Renal pelvis (tissue), 12 donors: Measurements from ENCODE around the gene ALG6. TPM values are rescaled to one million over a fixed set of nuclear protein-coding genes. Genes with fewer than 3 reads are reported as not detected.

Experiments
- DNase-seq: peaks from one replicate; pipeline ENCODE4 v3.0.0-alpha.2; 2013
- long read RNA-seq, 16 experiments: transcript quantifications; one replicate each; lab custom pipeline, GENCODE V29; 2026
- polyA plus RNA-seq, 3 donors: library from polyadenylated mRNA; unstranded; fragments of 120-200 nt; gene quantifications; one replicate each; pipeline ENCODE4 v1.2.1, GENCODE V29; 2013; ENCODE audit not compliant: insufficient read length in 3 of 3

ALG6 gene
- polyA plus RNA-seq = 10 to 100 TPM; 21.1 to 25.2 (median 23.2) TPM
- long read RNA-seq, donor 1, partial matches to known transcripts = 0 of 8 reads
- long read RNA-seq, donor 1, other reads (novel, unspliced or antisense) = 7 of 8 reads
- long read RNA-seq, donor 2, partial matches to known transcripts = 33 of 110 reads
- long read RNA-seq, donor 2, other reads (novel, unspliced or antisense) = 77 of 110 reads
- long read RNA-seq, donor 3, partial matches to known transcripts = 0 of 9 reads
- long read RNA-seq, donor 3, other reads (novel, unspliced or antisense) = 9 of 9 reads
- long read RNA-seq, donor 4, partial matches to known transcripts = 0 of 5 reads
- long read RNA-seq, donor 4, other reads (novel, unspliced or antisense) = 5 of 5 reads
- long read RNA-seq, donor 5, partial matches to known transcripts = 0 of 5 reads
- long read RNA-seq, donor 5, other reads (novel, unspliced or antisense) = 5 of 5 reads
- long read RNA-seq, donor 6, partial matches to known transcripts = 0 of 2 reads
- long read RNA-seq, donor 6, other reads (novel, unspliced or antisense) = 0 of 2 reads
- long read RNA-seq, donor 7, partial matches to known transcripts = 0 of 12 reads
- long read RNA-seq, donor 7, other reads (novel, unspliced or antisense) = 10 of 12 reads
- long read RNA-seq, donor 8, partial matches to known transcripts = 0 of 1 reads
- long read RNA-seq, donor 8, other reads (novel, unspliced or antisense) = 0 of 1 reads
- long read RNA-seq, donor 9, partial matches to known transcripts = 0 of 13 reads
- long read RNA-seq, donor 9, other reads (novel, unspliced or antisense) = 13 of 13 reads
- long read RNA-seq, donor 10, partial matches to known transcripts = 0 of 6 reads
- long read RNA-seq, donor 10, other reads (novel, unspliced or antisense) = 5 of 6 reads
- long read RNA-seq, donor 11 = 0 reads
- long read RNA-seq, donor 12, partial matches to known transcripts = 0 of 12 reads
- long read RNA-seq, donor 12, other reads (novel, unspliced or antisense) = 8 of 12 reads
- long read RNA-seq, donor 13, partial matches to known transcripts = 34 of 64 reads
- long read RNA-seq, donor 13, other reads (novel, unspliced or antisense) = 29 of 64 reads
- long read RNA-seq, donor 14 = 0 reads
- long read RNA-seq, donor 15, transcript ALG6-206 (2 exons, 985 nt) = major isoform, 6 of 13 reads
- long read RNA-seq, donor 15, partial matches to known transcripts = 0 of 13 reads
- long read RNA-seq, donor 15, other reads (novel, unspliced or antisense) = 7 of 13 reads
- long read RNA-seq, donor 16, partial matches to known transcripts = 0 of 11 reads
- long read RNA-seq, donor 16, other reads (novel, unspliced or antisense) = 10 of 11 reads

GRCh38 chr1:63367215-63368103 lies at the start of gene ALG6:
ALG6 (plus strand) TSS chr1:63367627; CDS start chr1:63370978, 3,351 bp downstream.
- peak; percentile 95 for DNase-seq

GRCh38 chr1:63317817-63318152 lies 49.6 kb upstream of the ALG6 start:
- no peak for DNase-seq

DNA sequence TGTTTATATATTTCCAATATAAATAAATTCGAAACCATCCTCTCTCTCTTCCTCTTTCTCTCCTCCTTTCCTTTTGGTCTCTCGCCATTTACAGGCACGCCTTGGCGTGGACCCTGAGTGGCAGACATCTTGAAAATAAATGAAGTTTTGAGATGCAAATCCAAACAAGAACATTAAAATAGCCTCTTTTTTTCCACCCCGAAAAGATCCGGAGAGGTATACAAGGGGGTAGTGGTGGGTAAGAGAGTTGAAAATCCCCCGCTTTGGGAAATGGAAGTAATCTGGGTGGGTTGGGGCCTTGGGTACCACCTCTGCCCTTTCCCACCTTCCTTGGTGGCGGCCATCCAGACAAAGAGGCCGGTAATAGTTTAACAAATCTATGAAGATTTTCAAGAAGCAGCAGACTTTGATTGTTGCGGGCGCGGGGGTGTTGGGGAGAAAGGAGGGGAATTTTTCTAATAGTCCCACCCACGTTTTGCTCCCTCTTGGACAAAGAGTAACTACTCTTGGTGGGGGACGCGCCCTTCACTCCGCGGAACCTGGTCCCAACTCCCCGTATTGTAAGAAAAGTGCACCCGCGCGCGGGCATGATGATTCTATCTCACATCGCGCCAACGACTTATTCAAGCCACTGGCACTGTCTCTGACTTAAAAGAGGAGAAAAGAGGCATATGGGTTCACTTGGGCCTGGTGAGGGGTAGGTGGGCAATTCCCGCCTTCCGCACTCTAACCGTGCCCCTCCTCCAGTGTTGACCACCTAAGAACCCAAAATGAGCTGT lies 49.0 kb upstream of the ALG6 start:
- no peak for DNase-seq

DNA sequence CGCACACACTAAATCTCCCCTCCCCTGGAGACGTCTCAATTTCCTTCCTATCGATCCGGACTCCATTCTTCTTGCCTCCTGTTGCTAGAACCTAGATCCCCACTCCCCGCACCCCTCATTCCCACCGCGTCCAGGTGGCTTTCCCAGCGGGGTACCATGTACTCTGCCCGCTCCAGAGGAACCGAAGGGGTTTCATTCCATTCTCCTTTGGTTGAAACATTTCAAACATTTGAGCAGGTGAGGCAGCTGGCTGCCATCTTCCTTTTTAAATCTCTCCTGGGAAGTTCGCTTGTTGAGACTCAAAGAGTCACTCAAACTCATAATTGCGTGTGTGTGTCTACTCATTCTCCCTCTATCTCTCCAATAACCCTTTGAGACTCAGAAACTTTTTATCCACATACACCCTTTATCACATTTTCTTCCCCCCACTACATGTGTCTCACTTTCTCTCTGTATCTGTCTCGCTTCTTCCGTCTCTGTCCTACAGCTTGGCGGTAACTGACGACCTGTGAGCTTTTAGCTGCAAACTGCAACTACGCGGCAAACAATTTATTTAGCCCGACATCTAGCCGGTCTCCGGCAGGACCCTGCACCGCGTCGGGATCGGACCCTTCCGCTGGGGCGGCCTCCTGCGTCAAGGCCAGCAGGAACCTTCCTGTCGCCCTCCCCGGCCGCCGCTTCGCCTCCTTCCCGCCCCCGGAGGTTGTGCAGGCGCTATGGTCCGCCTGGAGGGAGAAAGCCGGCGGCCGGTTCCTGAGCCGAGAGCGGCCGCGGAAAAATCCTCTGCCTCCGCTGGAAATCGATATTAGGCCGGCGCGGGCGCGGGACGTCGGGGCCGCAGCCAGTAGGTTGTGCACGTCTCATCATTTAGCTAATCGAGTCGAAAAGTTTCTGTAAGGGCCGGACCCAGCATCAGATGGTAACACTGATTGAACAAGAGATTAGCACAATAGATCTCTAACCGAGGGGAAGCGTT lies 48.1 kb upstream of the ALG6 start:
- no peak for DNase-seq

- no peak for DNase-seq
These were observed 47.3 kb upstream of the ALG6 start for GRCh38 chr1:63320022-63320721.

DNA sequence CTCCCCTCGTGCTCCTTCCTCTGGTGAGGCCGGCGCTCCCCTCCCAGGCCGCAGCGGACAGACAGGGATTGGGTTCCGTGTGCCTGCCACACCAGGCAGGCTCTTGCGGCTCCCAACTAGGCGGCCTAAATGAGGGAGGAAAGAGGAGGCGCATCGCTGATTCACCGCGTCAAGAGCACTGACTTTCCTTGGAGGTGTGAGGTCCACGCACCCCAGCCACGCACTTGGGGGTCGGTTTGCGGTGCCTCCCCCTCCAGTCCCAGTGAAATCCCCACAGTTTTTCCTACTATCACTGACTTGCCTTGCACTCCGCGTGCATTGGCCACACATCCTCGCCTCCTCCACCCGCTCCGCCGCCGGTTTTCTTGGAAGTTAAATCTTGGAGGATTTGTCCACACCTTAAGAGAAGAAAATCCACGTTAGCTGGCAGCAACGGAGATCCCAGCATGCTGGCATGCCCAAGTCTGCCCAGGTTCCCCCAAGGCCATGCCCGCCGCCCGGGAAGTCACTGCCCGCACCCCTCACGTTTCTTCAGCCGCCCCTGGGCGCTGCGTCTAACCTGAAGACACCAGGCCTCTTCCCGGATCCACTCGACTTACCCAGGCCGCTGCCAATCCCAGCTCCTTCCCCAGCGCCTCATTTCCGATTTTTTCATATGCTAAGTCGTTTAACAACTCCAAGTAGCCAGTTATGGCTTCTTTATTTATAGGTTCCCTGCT lies 46.2 kb upstream of the ALG6 start:
- no peak for DNase-seq

DNA sequence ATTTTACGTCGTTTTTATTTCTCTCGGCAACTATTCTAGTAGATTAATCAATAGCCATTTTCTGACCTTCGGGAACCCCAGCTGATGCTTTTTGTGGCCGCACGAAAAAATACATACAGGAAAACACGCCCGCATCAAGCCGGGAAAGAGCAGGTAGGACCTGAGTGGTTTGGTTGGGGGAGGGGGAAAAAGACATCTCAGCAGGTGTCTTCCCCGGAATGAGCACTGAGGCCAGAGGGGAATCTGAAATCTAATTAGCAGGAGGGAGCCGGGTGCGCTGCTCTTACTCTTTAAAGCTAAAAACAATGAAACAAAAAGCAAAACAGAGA lies 45.7 kb upstream of the ALG6 start:
- no peak for DNase-seq

GRCh38 chr1:63322114-63322943 lies 45.1 kb upstream of the ALG6 start, which contains the start of gene FOXD3:
FOXD3 (plus strand) TSS chr1:63322567; CDS start chr1:63323059, 492 bp downstream.
- DNase-seq = no peak

DNA sequence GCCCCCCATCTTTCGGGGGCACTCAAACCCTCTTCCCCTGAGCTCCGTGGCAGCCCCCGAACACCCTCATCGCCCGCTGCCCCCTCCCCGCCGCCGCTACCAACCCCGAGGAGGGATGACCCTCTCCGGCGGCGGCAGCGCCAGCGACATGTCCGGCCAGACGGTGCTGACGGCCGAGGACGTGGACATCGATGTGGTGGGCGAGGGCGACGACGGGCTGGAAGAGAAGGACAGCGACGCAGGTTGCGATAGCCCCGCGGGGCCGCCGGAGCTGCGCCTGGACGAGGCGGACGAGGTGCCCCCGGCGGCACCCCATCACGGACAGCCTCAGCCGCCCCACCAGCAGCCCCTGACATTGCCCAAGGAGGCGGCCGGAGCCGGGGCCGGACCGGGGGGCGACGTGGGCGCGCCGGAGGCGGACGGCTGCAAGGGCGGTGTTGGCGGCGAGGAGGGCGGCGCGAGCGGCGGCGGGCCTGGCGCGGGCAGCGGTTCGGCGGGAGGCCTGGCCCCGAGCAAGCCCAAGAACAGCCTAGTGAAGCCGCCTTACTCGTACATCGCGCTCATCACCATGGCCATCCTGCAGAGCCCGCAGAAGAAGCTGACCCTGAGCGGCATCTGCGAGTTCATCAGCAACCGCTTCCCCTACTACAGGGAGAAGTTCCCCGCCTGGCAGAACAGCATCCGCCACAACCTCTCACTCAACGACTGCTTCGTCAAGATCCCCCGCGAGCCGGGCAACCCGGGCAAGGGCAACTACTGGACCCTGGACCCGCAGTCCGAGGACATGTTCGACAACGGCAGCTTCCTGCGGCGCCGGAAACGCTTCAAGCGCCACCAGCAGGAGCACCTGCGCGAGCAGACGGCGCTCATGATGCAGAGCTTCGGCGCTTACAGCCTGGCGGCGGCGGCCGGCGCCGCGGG lies 44.2 kb upstream of the ALG6 start:
- DNase-seq = no peak

DNA sequence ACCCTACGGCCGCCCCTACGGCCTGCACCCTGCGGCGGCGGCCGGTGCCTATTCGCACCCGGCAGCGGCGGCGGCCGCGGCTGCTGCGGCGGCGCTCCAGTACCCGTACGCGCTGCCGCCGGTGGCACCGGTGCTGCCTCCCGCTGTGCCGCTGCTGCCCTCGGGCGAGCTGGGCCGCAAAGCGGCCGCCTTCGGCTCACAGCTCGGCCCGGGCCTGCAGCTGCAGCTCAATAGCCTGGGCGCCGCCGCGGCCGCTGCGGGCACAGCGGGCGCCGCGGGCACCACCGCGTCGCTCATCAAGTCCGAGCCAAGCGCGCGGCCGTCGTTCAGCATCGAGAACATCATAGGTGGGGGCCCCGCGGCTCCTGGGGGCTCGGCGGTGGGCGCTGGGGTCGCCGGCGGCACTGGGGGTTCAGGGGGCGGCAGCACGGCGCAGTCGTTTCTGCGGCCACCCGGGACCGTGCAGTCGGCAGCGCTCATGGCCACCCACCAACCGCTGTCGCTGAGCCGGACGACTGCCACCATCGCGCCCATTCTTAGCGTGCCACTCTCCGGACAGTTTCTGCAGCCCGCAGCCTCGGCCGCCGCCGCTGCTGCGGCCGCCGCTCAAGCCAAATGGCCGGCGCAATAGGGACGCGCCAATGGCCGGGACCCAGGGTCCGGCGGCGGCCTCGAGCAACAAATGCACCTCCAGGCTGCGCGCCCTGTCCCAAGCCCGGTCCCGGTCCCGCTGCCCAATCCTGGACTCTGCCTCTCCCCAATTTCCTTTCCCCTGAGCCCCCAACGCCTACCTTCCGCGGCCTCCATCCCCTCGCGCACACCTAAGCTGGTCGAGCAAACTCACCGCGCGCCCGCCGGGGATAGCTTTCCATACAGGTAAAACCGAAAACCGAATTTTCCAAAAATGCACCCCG lies 43.3 kb upstream of the ALG6 start:
- no peak for DNase-seq

DNA sequence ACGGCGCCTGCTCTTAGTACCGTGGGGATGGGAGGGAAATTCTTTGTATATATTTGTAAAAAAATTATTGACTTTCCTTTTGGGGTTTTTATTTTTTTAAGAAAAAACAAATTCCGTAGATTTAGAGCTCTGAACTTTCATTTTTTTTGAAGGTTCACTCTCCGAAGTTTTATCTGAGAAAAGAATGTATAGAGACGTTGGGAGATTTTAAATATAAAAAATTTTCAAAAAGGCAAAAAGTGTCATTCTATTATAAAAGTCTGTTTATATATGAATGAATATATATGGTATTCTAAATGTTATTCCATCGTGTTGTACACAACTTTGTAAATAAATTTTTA lies 42.7 kb upstream of the ALG6 start:
- DNase-seq = no peak

DNA sequence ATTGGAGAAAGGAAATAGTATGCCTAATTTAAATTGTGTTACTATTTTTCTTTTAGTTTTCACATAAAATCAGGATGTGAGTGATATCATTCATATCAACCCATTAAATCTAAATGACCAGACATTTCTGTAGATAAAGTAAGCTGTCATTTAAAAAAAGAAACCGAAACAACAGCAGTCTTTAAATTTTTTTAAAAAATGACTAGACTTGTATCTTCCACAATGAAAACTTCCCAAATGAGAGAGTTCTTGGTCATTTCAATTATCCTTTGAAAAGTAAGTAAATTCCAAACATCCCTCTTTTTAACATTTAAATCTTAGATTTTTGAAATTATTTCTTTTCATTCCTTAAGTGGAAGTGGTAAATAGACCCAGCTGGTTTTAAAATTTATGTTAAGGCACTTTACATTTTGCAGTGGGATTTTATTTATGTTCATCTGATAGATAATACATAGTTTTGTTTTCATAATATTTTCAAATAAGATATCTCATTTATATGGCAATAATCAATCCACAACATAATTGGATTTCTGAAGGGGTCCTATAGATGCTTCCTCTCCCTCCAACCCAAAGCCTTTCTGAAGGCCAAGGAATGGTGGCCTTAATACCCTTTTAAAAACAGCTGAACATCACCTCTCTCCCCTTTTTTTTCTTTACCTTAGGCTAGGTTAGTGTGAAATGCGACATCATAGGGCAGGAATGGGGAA lies 42.0 kb upstream of the ALG6 start:
- DNase-seq = no peak

- no peak for DNase-seq
These were observed 41.3 kb upstream of the ALG6 start for GRCh38 chr1:63326106-63326472.
